GM19467 (cell line): ENCODE results near the gene FRYL.
"Not testable (repeated sequence)": the region's sequence is repeated elsewhere in the genome, so short reads cannot be mapped to it uniquely, and the experiment has no call there.

Experiments used
- ATAC-seq: cut with Tn5 transposase; IDR thresholded peaks from one replicate; pipeline ENCODE4 v1.9.1; 2021; ENCODE audit warnings: mild to moderate bottlenecking, moderate library complexity; ENCODE audit not compliant: unreplicated experiment

FRYL gene

DNA sequence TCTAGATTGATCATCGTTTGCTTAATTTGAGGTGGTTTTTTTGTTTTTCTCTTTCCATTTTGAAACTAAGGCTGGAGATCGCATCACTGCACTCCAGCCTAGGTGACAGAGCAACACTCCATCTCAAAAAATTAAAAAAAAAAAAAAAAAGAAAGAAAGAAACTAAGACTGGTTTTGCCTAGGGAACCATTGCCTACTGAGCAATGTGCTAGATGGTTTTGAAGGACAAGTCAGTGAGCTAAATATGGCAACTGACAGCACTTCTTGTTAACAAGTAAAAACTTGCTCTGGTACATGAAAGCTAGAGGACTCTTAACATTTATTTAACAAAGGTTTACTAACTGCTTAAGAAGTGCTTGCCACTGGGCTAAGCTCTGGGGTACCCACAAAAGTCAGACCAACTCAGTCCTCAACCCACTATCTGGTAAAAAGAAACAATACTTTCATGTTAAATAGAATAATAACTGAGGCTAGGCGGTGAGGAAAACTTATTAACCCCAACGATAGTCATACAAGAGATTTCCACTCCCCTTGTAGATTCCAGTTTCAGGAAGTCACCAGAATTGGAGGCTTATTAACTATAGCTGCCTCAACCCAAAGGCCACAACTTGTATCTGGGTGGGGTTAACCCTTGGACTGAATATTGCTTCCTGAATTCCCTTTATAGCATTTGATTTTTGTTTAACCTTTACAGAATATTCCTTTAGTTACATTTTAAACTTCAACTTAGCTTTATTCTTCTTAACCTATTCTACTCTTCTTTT lies 111.6 kb downstream of the FRYL start:
- ATAC-seq, result no peak

DNA sequence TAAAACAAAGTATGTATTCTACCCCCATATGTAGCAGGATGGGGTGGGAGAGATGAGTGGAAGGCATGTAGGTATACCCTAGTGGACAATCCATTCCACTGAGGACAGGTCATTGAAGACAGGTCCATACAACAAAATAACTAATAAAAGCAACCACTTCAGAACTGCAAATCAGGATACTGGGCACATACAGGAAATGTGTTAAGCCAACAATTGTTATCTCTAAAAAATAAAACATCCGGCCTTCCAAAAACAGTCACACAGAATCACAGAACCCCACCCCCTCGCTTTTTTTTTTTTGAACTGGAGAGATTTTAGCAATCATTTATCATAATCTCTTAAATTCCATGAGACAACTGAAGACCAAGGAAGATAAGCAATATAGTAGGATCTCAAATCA lies 112.9 kb downstream of the FRYL start:
- ATAC-seq, result no peak

DNA sequence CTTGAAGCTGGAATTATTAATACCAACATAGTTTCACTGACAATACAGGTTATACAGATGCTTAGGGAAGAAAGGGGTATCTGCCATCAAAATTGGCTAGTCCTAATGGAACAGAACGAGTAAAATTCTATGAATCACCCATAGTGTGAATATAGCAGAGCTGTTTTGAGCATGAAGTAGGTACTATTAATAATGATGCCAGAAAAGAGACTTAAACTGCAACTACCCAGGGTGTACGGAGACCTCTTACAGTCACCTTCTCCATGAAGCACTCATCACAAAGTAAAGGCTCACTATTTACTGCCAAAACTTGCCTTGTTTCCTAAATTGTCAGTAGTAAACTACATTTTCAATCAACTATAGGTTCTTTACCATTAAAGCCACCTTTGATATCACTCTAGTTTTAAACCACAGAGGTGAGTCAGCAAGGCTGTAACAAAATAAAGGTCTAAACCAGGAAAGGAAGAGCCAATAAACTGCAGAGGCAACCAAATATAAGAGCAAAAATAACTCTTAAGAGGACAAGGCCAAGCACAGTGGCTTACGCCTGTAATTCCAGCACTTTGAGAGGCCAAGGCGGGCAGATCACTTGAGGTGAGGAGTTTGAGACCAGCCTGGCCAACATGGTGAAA lies 114.4 kb downstream of the FRYL start:
- ATAC-seq, result no peak

DNA sequence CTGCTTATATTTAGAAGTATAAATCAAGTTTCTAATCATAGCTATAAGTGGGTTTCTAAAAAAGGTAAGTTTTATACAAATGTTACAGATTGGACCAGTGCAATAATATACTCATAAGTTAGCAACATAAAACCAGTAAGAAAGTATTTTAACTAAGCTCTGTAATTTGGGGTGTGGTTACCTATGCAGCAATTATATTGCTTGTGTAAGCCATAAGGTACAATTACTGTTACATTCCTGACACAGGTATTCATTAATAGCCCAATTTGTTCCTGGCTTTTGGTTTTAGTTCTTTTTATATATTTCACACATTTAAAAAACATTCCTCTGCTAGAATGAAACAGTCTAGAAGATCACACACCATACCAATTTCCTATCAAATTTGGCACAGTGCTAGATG lies 115.1 kb downstream of the FRYL start:
- ATAC-seq, result no peak

DNA sequence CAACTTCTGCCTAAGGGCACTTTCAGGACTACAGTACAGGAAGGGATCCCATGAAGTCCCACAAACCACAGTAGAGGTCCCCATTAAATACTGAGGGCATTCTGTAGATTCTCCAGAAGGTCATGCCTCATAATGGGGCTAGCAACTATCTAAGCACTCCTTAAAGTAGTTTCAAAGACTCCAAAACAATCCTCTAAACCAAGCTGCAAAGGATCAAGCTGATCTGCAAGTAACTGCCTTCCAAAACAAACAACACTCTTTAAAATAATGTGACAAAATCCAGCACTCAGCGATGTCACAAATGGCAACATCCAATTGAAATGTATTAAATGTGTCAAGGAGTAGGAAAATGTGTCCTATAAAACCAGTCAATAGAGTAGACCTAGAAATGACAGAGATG lies 118.7 kb downstream of the FRYL start:
- no peak for ATAC-seq

DNA sequence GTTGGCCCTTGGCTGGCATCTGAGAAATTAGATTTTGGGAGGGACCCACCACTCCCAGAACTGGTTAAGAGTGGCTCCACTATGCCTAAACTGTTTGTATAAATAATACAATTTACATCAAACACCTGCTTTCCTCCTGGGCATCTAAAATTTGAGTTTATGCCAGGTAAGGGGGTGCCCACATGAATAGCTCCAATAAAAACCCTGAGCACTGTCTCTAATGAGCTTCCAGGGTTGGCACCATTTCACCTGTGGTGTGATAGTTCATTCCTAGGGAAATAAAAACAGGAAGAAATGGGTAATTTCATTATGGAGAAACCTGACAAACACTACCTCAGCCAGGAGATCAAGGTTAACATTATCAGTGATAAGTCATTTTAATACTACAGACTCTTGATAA lies 119.7 kb downstream of the FRYL start:
- no peak for ATAC-seq

DNA sequence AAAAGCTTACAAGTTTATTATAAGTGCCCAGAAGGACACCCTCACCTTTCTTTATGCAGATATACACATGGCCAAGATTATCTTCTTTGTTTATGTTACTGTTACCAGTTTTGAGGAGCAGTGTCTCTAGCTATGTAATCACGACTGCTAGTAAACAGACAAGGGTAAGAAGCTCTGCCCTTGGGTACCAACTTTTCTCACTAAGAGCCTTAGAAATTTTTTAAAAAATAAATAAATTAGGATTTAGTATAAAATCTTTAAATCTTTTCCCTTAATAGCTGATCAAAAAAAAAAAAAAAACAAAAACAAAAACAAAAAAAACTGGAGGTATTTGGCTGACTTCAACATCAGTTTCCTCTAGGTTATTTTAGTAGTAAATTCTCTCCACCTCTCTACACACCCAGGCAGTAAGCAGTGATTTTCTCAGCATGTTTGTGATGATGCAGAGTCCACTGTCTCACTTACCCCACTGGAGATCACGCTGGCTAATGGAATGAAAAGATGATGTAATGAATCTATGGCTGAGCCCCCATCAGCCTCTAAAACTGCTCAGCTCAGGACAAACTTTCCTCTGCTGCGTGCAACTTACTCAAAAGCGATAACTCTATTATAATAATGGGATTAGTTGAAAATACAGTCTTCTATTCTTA lies 125.9 kb downstream of the FRYL start:
- ATAC-seq, result no peak

DNA sequence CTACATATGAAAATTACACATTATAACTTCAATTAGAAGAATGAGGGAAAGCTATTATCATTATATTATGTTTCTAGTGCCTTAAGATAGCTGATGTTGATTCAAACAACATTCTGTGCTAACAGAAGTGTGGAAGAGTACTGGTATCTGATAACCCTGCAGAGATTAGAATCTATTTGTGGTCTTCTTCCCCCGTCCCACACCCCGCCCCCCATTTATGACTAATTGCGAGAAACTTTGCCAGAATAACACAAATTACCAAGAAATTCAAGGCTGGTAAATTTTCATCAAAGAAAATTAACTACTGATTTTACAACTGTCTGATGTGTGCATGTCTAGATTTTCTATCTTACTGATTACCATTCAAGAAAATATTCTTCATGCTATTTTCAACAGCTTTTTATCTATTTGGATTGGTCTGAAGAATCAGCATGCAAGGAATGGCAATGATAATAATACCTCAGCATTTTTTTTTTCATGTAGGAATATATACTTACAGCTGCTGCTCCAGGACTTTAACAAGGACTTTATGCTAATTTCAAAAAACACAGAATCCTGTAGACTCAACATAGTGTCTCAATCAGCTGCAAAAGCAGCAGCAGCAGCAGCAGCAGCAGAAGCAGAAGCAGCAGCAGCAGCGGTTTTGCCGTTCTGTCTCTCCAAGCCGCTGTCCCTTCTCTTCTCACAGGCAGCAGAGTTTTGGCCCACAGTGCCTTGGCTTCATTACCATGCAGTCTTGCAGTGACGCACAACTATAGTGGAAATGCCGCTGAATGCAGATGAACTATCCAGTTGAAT lies 126.7 kb downstream of the FRYL start:
- no peak for ATAC-seq

DNA sequence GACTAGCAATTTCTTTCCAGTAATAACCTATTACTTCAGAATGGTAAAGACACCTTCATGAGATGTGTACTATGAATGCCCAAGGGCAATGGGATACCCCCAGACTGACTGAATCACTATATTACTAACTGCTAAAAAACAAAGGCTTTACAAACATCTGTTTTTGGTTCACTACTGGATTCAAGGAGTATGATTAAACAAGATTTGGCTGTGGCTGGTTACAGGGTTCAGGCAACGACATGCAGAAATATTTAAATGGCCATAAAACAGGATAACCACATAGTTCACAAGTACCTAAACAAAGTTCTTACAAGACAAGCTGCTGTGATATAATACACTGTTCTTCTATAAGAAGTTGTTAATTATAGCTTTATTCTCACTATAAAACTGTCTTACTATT lies 128.2 kb downstream of the FRYL start:
- ATAC-seq, result no peak

DNA sequence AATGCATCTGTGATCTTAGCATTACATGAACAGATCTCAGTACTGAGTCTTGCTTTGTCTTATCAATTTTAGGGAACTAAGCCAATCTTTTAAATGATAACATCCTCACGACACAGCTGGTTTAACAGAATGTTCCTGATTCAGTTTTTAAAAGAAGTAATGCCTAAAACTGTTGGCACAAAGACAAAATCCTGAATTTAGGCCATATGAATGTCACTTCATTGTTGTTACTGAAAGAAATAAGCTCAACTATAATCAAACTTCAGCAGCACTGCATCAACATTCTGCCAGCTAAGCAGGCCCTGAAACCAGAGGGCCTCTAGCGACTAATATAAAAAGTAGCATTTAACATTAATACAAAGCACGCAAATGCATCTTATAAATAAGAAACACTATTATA lies 130.6 kb downstream of the FRYL start:
- ATAC-seq, result no peak

DNA sequence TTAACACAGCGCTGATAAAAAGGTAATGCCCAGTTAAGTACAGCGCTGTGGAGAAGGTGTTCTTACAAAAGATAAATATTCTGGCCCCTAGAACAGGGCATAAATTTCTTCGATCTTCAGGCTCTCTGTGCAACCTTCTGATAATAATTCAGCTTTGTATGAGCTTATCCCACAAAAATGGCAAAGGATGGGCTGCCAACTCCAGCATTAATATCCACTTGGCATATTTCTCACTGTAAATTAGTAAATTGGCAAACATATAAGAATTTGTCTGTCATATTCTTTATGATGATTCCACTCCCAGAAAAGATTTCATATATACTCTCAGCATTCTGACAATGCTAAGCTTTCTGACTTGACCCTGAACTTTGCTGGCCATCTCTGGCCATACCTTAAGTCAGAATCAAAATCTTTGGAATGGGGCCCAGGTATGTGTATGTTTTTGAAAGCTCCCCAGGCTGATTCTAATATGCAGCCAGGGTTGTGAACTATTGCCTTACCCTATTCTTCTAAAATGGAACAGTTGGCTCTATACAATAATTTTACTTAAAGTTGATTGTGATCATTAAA lies 134.8 kb downstream of the FRYL start:
- no peak for ATAC-seq

DNA sequence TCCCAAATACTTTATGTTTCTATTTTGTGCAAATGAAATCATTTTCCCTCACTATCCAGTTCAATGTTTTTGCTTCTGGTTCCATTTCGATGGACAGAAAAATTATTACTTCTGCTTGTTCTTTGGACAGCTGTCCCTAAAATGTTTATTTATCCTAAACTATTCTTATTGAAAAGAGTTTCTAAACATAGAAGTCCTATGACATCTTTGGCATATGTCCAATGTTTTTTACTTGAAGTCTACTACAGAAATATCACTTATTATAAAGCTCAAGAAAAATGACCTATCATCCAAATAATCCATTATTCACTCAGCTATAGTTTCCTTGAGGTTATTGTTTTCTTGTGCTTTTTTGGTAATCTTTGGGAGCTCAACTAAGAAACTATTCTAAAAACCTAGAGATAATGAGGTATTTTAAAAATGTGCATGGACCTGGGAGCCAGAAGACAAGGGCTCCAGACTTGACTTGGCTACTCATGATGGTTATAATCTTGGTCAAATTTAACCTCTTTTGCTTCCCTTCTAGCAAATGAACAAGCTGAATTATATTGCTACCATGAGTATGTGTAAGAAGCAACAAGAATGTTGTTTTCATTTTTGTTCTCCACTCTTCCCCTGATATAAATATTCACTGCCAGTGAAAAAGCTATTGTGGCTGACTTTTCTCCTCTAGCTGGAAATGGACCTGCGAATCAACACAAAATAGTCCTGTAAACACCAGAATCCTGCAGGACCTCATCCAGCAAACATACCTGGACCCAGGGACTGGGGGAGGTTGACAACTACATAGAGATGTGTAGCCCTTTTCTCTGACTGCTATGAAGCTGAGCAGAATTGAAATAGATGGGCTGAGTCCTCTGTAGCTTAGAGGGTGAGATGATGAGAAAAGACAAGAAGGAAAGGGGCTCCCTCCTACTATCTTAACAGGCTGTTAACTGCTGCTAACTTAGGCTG lies 137.4 kb downstream of the FRYL start:
- no peak for ATAC-seq

DNA sequence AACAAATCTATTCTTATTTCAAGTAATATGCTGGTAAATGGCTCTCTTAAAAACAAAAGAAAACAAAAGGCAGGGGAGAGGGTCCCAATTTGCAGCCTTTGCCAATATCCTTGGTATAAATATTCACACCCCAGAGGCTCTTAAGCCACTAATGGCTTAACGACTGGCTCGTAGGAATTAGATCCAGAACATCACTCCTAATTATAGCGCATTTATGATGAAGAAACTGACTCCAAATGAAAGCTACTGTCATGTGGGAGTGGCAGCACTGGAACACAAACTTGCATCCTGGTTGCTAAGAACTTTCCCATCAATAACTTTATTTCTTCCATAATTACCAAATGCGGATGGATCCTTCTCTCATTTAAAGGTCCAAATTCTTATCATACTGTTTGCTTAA lies 138.7 kb downstream of the FRYL start:
- no peak for ATAC-seq

DNA sequence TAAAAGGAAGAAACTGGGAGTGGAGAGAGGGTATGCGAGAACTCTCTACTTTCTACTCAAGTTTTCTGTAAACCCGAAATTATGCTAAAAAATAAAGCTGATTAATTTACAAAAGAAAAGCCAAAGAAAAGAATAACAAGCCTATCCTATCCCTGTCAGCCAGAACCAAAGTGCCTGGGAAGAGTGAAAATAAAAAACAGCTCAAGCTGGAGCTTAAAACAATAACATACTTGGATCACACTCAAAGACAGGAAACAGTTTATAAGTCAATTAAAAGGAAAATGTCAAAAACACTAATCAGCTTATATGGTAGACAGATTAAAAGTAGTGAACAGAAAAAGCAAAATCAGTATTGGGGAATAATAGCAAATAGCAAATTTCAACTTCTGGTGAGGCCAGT lies 139.4 kb downstream of the FRYL start:
- no peak for ATAC-seq

DNA sequence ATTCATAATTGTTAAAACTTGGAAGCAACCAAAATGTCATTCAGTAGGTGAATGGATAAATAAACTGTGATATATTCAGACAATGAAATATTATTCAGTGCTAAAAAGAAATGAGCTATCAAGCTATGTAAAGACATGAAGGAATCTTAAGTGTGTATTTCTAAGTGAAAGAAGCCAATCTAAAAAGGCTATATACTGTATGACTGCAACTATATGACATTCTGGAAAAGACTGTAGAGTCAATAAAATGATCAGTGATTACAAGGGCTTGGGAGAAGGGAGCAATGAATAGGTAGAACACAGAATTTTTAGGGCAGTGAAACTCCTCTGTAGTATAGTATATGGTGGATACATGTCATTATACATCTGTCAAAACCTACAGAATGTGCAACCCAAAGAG lies 139.9 kb downstream of the FRYL start:
- ATAC-seq, result no peak

DNA sequence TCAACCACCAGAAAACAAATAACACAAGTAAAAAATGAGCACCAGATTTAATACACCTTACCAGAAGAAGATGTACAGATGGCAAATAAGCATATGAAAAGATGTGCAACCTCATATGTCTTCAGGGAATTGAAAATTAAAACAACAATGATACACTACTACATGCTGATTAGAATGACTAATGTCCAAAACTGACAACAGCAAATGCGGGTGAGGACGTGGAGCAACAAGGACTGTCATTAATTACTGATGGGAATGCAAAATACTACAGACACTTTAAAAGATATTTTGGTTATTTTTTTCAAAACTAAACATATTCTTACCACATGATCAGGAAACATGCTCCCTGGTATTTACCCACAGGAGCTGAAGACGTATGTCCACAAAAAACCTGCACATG lies 140.3 kb downstream of the FRYL start:
- ATAC-seq, result no peak

DNA sequence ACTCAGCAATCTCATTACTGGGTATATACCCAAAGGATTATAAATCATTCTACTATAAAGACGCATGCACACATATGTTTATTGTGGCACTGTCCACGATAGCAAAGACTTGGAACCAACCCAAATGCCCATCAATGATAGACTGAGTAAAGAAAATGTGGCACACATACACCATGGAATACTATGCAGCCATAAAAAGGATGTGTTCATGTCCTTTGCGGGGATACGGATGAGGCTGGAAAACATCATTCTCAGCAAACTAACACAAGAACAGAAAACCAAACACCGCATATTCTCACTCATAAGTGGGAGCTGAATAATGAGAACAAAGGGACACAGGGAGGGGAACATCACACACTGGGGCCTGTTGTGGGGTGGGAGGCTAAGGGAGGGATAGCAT lies 141.5 kb downstream of the FRYL start:
- ATAC-seq, result not testable (repeated sequence)

DNA sequence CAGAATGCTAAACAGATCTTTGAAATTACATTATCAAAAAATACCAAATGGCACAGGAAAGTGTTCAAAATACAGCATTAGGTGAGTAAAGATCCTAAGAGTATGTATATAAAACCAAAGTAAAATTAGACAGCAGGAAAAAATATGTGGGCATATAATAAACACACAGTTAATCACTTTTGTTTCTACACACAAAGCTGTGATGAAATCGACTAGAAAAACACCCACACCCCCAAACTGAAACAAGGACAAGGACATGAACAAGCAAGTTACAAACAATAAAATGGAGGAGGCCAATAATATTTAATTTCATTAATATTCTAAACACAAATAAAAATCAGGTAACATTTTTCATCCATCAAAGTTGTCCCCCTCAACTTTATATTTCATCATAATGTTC lies 143.2 kb downstream of the FRYL start:
- ATAC-seq, result no peak

DNA sequence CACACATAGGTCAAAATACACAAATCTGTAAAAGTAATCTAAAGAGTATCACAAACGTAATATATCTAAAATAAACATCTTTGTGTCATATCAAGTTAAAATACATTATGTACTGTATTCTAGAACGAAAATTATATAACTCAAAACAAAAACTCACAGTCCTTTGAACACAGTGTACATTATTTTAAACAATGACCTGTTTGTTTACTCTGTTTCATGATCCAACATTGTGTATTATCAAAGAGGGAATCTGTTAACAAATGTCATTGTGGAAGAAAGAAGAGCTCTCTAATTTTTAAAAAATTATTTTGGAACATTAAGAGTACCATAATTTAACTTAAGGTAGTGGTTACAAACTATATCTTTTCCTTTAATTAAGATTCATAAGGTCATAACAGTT lies 144.1 kb downstream of the FRYL start:
- ATAC-seq, result no peak

DNA sequence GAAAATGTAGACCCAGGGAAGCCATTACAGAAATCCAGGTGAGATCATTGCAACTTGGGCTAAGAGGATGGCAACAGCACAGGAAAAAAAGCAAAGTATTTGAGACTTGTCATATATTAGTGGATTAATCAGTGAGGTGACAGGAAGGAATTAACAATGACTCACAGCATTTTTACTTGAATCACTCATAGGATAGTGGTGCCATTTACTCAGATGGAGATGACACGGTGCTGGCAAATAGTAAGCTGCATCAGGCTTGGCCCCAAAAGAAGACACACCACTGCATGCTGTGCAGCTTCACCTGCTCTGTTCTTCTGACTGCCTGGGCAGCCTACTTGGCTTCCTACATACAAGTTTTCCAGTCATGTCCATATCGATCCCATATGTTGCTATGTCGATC lies 144.8 kb downstream of the FRYL start:
- no peak for ATAC-seq
